SK-N-SH treated with all-trans-retinoic acid at 6 μM for 48 hours (cell line): ENCODE data around the gene AUTS2.

Experiments
- ARNTL ChIP-seq: fragments of 450-650 bp; formaldehyde crosslinking; IDR thresholded peaks from 2 replicates; pipeline ENCODE4 v1.5.0; 2020; ENCODE audit warnings: low read depth, mild to moderate bottlenecking, moderate library complexity, borderline replicate concordance
- ESRRG ChIP-seq: fragments of 250-450 bp; sonication (Bioruptor Pico); IDR thresholded peaks from 2 replicates; pipeline ENCODE4 v1.6.1; 2021; ENCODE audit warnings: mild to moderate bottlenecking
- GLIS3 ChIP-seq: fragments of 250-450 bp; sonication (Bioruptor Pico); IDR thresholded peaks from 2 replicates; pipeline ENCODE4 v1.5.0; 2020; ENCODE audit warnings: mild to moderate bottlenecking, moderate library complexity
- POU6F1 ChIP-seq: fragments of 250-450 bp; sonication (Bioruptor Pico); IDR thresholded peaks from 2 replicates; pipeline ENCODE4 v1.8.0; 2021; ENCODE audit warnings: low read depth, mild to moderate bottlenecking, moderate library complexity, borderline replicate concordance
- ZFP3 ChIP-seq: fragments of 250-450 bp; sonication (Bioruptor Pico); IDR thresholded peaks from 2 replicates; pipeline ENCODE4 v1.5.0; 2020; ENCODE audit warnings: mild to moderate bottlenecking, moderate library complexity
- ZNF565 ChIP-seq: fragments of 450-650 bp; formaldehyde crosslinking; conservative IDR thresholded peaks from 2 replicates; pipeline ENCODE4 v1.5.0; 2020; ENCODE audit warnings: low read depth, mild to moderate bottlenecking, moderate library complexity

GRCh38 chr7:70743531-70744325, 1145.5 kb downstream of the AUTS2 start:
- TF ChIP-seq ARNTL (CRISPR knock-in tag), result no peak
- TF ChIP-seq POU6F1 (CRISPR knock-in tag), result no peak
- TF ChIP-seq ZFP3 (CRISPR knock-in tag), result no peak
- no peak for TF ChIP-seq GLIS3
- no peak for TF ChIP-seq ESRRG (CRISPR knock-in tag)
- no peak for TF ChIP-seq ZNF565 (CRISPR knock-in tag)
